Stimulated activated naive B cell treated with anti-CD40 and anti-IgM and Interleukin-4, amounts not matched to agents 10 μg/mL and 1 μg/mL and 100 μg/mL, for 72 hours (primary cell): ENCODE results near the gene NPAT.
A peak's percentile ranks its signal among the peaks of the same experiment; 100 is the strongest.

Experiments used
- ATAC-seq, 2 donors: fragments of 150-1000 bp; cut with Tn5 transposase; replicated peaks; 2 replicates each; pipeline ENCODE4 v1.10.0; 2021; ENCODE audit warnings: moderate library complexity in 1 of 2
- DNase-seq: peaks from one replicate; pipeline ENCODE4 v3.0.0; 2021
- H3K27ac Mint-ChIP-seq: one replicate; pipeline ENCODE4 v1.8.0; 2022; ENCODE audit warnings: mild to moderate bottlenecking, mixed read lengths
- H3K27me3 Mint-ChIP-seq, 2 donors: one replicate each; pipeline ENCODE4 v1.8.0; 2022; ENCODE audit warnings: mixed read lengths in 2 of 2
- H3K36me3 Mint-ChIP-seq, 2 donors: one replicate each; pipeline ENCODE4 v1.8.0; 2022; ENCODE audit warnings: mixed read lengths in 2 of 2, mild to moderate bottlenecking in 1 of 2
- H3K4me1 Mint-ChIP-seq, 2 donors: one replicate each; pipeline ENCODE4 v1.8.0; 2022; ENCODE audit warnings: mixed read lengths in 2 of 2, mild to moderate bottlenecking in 1 of 2
- H3K4me3 Mint-ChIP-seq, 2 donors: one replicate each; pipeline ENCODE4 v1.8.0; 2022; ENCODE audit warnings: mild to moderate bottlenecking in 2 of 2, mixed read lengths in 2 of 2, moderate library complexity in 1 of 2
- H3K9me3 Mint-ChIP-seq, 2 donors: one replicate each; pipeline ENCODE4 v1.8.0; 2022; ENCODE audit warnings: mixed read lengths in 2 of 2, mild to moderate bottlenecking in 1 of 2

The NPAT gene

DNA sequence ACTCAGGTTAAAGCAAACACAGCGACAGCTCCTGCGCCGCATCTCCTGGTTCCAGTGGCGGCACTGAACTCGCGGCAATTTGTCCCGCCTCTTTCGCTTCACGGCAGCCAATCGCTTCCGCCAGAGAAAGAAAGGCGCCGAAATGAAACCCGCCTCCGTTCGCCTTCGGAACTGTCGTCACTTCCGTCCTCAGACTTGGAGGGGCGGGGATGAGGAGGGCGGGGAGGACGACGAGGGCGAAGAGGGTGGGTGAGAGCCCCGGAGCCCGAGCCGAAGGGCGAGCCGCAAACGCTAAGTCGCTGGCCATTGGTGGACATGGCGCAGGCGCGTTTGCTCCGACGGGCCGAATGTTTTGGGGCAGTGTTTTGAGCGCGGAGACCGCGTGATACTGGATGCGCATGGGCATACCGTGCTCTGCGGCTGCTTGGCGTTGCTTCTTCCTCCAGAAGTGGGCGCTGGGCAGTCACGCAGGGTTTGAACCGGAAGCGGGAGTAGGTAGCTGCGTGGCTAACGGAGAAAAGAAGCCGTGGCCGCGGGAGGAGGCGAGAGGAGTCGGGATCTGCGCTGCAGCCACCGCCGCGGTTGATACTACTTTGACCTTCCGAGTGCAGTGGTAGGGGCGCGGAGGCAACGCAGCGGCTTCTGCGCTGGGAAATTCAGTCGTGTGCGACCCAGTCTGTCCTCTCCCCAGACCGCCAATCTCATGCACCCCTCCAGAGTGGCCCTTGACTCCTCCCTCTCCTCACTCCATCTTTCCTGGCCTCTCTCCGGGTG, at the start of gene NPAT, which contains the start of gene ATM:
TSS of gene NPAT (minus strand) at position 65 of the 774 bp plus-strand sequence. CDS start 102 bp downstream, outside the sequence.
TSS of gene ATM (plus strand) at position 494 of the 774 bp plus-strand sequence. CDS start 4,558 bp downstream, outside the sequence.
- H3K4me1 Mint-ChIP-seq, result peaks cover 36 to 44% of the 10 kb centered on the region in 2 donors
- no peaks in the 10 kb centered on the region for H3K9me3 Mint-ChIP-seq
- DNase-seq, result peak; percentile 100
- H3K27ac Mint-ChIP-seq, result no peak within 1 kb of the TSS
- H3K36me3 Mint-ChIP-seq, result peaks cover 18 to 26% of the 10 kb centered on the region in 2 donors
- no peaks in the 10 kb centered on the region for H3K27me3 Mint-ChIP-seq
- peak; percentile 83 to 85 for ATAC-seq
- H3K4me3 Mint-ChIP-seq, result no peak within 1 kb of the TSS

DNA sequence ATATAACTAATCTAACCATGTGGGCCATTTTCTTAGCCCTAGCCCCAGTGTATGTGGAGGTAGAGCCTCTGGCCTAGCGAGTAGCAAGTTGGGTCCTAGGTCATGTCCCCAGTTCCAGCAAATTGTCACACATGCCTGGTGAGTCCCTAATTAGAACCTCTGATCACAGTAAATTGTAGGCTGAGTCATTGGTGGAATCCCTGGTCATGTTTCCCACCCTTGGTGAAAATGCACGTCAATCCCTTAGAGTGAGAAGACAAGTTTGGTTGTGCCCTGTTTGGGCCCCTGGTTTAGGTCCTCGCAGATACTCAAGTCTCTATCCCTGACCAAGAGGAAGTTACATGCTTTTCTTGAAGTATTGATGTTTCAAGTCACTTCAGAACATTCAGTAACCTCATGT, 47.1 kb upstream of the NPAT start:
- Mint-ChIP-seq H3K27ac (peak overlapping the region; percentile 39), H3K4me3 (no peak overlapping the region), H3K9me3 (peaks cover 6 to 8% of the 10 kb centered on the region in 2 donors), H3K27me3 (no peaks in the 10 kb centered on the region), H3K4me1 (peaks cover 3 to 8% of the 10 kb centered on the region in 2 donors), H3K36me3 (peaks cover 32 to 38% of the 10 kb centered on the region in 2 donors)
- no peak for DNase-seq
- ATAC-seq, result no peak

DNA sequence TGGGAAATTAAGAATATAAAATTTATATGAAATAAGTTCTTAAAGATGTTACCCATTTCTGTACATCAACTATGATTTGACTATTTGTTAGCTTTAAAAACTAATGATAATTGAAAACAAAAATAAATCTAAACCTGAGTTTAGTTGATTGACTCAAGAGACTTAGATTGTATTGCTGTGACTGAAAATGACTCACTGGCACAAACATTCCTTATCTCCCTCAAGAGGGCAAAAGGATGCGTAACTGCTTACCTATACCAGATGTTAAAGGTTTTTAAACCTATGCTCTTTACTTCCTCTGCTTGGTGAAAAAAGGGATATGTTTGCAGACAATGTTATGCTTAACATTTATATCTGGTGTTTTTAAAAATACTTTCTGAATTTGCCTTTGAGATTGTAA, 30.7 kb upstream of the NPAT start:
- Mint-ChIP-seq H3K9me3 (no peaks in the 10 kb centered on the region), H3K27me3 (no peaks in the 10 kb centered on the region), H3K4me1 (peaks cover 0 to 3% of the 10 kb centered on the region in 2 donors), H3K36me3 (peaks cover 32 to 38% of the 10 kb centered on the region in 2 donors), H3K4me3 (no peak overlapping the region), H3K27ac (no peak overlapping the region)
- DNase-seq, result no peak
- no peak for ATAC-seq

- Mint-ChIP-seq H3K27ac (no peak overlapping the region), H3K9me3 (no peaks in the 10 kb centered on the region), H3K27me3 (no peaks in the 10 kb centered on the region), H3K36me3 (peaks cover 24 to 40% of the 10 kb centered on the region in 2 donors), H3K4me1 (no peaks in the 10 kb centered on the region), H3K4me3 (no peak overlapping the region)
- no peak for ATAC-seq
- DNase-seq, result no peak
Observed at GRCh38 chr11:108246885-108247284, 24.4 kb upstream of the NPAT start.

DNA sequence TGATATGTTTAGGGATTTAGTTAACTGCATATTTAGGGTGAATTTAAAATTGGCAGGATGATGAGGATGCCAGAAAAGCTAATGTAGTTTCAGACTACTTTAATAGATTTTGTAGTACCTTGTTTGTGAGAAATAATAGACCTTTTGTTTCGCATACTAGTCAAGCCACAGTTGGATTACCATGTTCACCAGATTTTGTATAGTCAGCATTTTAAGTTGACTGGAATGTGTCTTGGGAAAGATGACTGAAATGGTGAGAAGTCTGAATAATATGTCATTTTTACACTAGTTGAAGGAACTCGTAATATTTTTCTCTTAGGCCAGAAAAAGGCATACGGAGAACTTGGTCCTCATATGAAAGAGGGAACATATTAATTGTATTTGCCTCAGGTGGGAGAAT, 23.9 kb upstream of the NPAT start:
- H3K4me1 Mint-ChIP-seq, result no peaks in the 10 kb centered on the region
- no peak overlapping the region for H3K27ac Mint-ChIP-seq
- H3K27me3 Mint-ChIP-seq, result no peaks in the 10 kb centered on the region
- ATAC-seq (no peak), DNase-seq (no peak)
- no peak overlapping the region for H3K4me3 Mint-ChIP-seq
- H3K36me3 Mint-ChIP-seq, result peaks cover 24 to 40% of the 10 kb centered on the region in 2 donors
- no peaks in the 10 kb centered on the region for H3K9me3 Mint-ChIP-seq

DNA sequence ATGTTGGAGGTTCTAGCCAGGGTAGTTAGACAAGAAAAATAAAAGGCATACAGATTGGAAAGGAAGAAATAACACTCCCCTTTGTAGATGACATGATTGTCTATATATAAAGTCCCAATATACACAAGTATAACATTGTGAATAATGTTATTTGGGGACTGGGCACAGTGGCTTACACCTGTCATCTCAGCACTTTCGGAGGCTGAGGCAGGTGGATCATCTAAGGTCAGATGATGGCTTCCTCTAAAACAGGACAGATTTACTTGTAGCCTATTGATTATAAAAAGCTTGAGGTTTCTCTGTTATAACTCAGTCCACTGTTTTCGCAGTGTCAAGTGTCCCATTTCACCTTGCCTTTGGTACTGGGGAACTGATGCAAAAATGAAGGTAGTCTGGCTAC, 20.0 kb upstream of the NPAT start:
- no peak overlapping the region for H3K4me3 Mint-ChIP-seq
- H3K36me3 Mint-ChIP-seq, result peaks cover 27 to 47% of the 10 kb centered on the region in 2 donors
- ATAC-seq (no peak), DNase-seq (no peak)
- no peaks in the 10 kb centered on the region for H3K9me3 Mint-ChIP-seq
- H3K4me1 Mint-ChIP-seq, result peaks cover 7 to 30% of the 10 kb centered on the region in 2 donors
- no peak overlapping the region for H3K27ac Mint-ChIP-seq
- no peaks in the 10 kb centered on the region for H3K27me3 Mint-ChIP-seq

DNA sequence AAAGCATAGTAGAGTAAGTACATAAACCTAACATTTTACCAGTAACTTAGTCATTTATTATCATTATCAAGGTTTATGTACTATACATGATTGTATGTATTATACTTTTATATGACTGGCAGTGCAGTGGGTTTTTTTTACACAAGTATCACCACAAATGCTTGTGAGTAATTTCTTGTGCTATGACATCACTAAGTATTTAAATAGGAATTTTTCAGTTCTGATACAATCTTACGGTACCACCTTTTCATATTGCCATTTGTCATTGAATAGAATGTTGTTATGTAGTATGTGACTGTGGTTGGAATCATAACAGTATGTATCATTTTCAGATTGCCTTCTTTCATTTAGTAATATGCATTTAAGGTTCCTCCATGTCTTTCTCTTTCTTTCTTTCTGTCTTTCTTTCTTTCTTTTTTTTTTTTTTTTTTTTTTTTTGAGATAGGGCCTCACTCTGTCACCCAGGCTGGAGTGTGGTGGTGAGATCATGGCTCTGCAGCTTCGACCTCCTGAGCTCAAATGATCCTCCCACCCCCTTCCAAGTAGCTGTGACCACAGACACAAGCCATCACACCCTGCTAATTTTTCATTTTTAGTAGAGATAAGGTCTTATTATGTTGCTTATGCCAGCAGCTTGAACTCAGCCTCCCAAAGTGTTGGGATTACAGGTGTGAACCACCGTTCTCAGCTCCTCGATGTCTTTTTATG, 19.0 kb upstream of the NPAT start:
- DNase-seq (no peak), ATAC-seq (no peak)
- no peak overlapping the region for H3K27ac Mint-ChIP-seq
- H3K4me3 Mint-ChIP-seq, result no peak overlapping the region
- no peaks in the 10 kb centered on the region for H3K27me3 Mint-ChIP-seq
- peaks cover 28 to 46% of the 10 kb centered on the region in 2 donors for H3K36me3 Mint-ChIP-seq
- H3K9me3 Mint-ChIP-seq, result no peaks in the 10 kb centered on the region
- H3K4me1 Mint-ChIP-seq, result peaks cover 13 to 39% of the 10 kb centered on the region in 2 donors

DNA sequence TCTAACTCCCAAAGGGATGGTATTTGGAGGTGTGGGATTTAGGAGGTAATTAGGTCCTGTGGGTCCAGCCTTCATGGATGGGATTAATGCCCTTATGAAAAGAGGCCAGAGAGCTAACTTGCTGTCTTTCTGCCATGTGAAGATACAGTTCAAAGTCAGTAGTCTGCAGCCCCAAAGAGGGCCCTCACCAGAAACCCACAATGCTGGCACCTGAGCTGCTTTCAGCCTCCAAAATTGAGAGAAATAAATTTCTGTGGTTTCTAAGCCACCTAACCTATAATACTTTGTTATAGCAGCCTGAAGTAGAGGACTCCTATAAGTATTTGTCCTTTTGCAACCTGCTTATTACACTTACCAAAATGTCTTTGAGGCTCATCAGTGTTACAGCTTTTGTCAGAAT, 16.6 kb upstream of the NPAT start:
- H3K36me3 Mint-ChIP-seq, result peaks cover 34 to 39% of the 10 kb centered on the region in 2 donors
- no peak for DNase-seq
- ATAC-seq, result no peak
- H3K4me3 Mint-ChIP-seq, result no peak overlapping the region
- no peaks in the 10 kb centered on the region for H3K27me3 Mint-ChIP-seq
- H3K4me1 Mint-ChIP-seq, result peaks cover 20 to 48% of the 10 kb centered on the region in 2 donors
- H3K27ac Mint-ChIP-seq, result peak overlapping the region; percentile 66
- peaks cover 0 to 2% of the 10 kb centered on the region in 2 donors for H3K9me3 Mint-ChIP-seq

- peaks cover 20 to 48% of the 10 kb centered on the region in 2 donors for H3K4me1 Mint-ChIP-seq
- peak overlapping the region; percentile 64 to 75 for H3K4me3 Mint-ChIP-seq
- peaks cover 0 to 2% of the 10 kb centered on the region in 2 donors for H3K9me3 Mint-ChIP-seq
- ATAC-seq (peak; percentile 75 to 78), DNase-seq (no peak)
- peak overlapping the region; percentile 94 for H3K27ac Mint-ChIP-seq
- H3K27me3 Mint-ChIP-seq, result no peaks in the 10 kb centered on the region
- H3K36me3 Mint-ChIP-seq, result peaks cover 48 to 52% of the 10 kb centered on the region in 2 donors
Observed at GRCh38 chr11:108237058-108237481, 14.6 kb upstream of the NPAT start.

GRCh38 chr11:108235633-108236032, 13.2 kb upstream of the NPAT start:
- Mint-ChIP-seq H3K36me3 (peaks cover 50 to 59% of the 10 kb centered on the region in 2 donors), H3K9me3 (peaks cover 0 to 2% of the 10 kb centered on the region in 2 donors), H3K4me1 (peaks cover 20 to 43% of the 10 kb centered on the region in 2 donors), H3K27me3 (no peaks in the 10 kb centered on the region), H3K4me3 (no peak overlapping the region), H3K27ac (peak overlapping the region; percentile 94)
- ATAC-seq (no peak), DNase-seq (no peak)

- H3K27ac Mint-ChIP-seq, result no peak overlapping the region
- peaks cover 0 to 2% of the 10 kb centered on the region in 2 donors for H3K9me3 Mint-ChIP-seq
- no peaks in the 10 kb centered on the region for H3K27me3 Mint-ChIP-seq
- H3K36me3 Mint-ChIP-seq, result peaks cover 51 to 59% of the 10 kb centered on the region in 2 donors
- H3K4me1 Mint-ChIP-seq, result peaks cover 19 to 40% of the 10 kb centered on the region in 2 donors
- H3K4me3 Mint-ChIP-seq, result no peak overlapping the region
- no peak for DNase-seq
- ATAC-seq, result no peak
Observed at GRCh38 chr11:108235192-108235591, 12.8 kb upstream of the NPAT start.

- Mint-ChIP-seq H3K27me3 (no peaks in the 10 kb centered on the region), H3K4me1 (peaks cover 17 to 28% of the 10 kb centered on the region in 2 donors), H3K4me3 (no peak overlapping the region), H3K36me3 (peaks cover 46 to 54% of the 10 kb centered on the region in 2 donors), H3K9me3 (peaks cover 0 to 2% of the 10 kb centered on the region in 2 donors), H3K27ac (peak overlapping the region; percentile 37)
- DNase-seq, result no peak
- no peak for ATAC-seq
Observed at GRCh38 chr11:108233277-108233945, 11.0 kb upstream of the NPAT start.

DNA sequence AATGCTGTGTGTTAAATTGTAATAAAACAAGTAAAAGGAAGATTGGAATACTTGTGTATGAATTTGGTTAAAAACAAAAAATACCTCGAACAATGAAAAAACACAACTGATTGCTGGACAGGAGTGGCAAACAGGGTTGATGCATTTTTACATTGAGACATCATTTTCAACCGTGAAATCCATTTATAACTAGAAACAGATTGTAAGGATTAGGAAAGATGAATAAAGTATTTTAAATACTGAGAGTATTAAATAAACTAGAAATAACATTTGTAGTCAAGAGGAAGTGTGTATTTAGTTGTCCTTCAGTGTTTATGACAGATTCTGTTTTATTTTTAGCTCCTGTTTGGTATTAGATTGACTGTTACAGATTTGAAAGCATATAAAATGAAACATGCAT, 5.8 kb upstream of the NPAT start:
- no peak for ATAC-seq
- Mint-ChIP-seq H3K4me3 (no peak overlapping the region), H3K4me1 (peaks cover 17 to 18% of the 10 kb centered on the region in 2 donors), H3K27me3 (no peaks in the 10 kb centered on the region), H3K36me3 (peaks cover 30 to 38% of the 10 kb centered on the region in 2 donors), H3K27ac (peak overlapping the region; percentile 14), H3K9me3 (no peaks in the 10 kb centered on the region)
- DNase-seq, result no peak

DNA sequence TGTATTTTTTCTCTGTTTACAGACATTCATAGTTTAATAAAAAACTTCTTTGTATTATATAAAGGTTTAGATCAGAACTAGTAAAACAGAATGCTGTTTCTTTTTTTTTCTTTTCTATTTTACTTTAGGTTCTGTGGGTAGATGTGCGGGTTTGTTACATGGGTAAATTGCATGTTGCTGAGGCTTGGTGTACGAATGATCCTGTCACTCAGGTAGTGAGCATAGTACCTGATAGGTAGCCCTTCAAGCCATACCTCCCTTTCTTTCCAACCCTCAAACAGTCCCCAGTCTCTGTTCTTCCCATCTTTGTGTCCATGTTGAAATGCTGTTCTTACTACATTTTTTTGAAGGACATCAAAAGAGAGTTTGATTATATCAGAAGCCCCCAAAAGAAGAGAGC, 3.6 kb upstream of the NPAT start:
- Mint-ChIP-seq H3K36me3 (peaks cover 16 to 24% of the 10 kb centered on the region in 2 donors), H3K4me1 (peaks cover 17 to 18% of the 10 kb centered on the region in 2 donors), H3K9me3 (no peaks in the 10 kb centered on the region), H3K27me3 (no peaks in the 10 kb centered on the region), H3K4me3 (peak overlapping the region; percentile 33 to 55), H3K27ac (peak overlapping the region; percentile 87)
- DNase-seq (no peak), ATAC-seq (no peak)
